HG03378 (cell line): ENCODE results near the gene TNFRSF4.
"Not testable (repeated sequence)": the region's sequence is repeated elsewhere in the genome, so short reads cannot be mapped to it uniquely, and the experiment has no call there.

Experiments
- ATAC-seq: cut with Tn5 transposase; IDR thresholded peaks from one replicate; pipeline ENCODE4 v1.9.1; 2021; ENCODE audit warnings: mild to moderate bottlenecking, moderate library complexity; ENCODE audit not compliant: unreplicated experiment

The TNFRSF4 gene

GRCh38 chr1:1183833-1184775 is 29.8 kb downstream of the TNFRSF4 start:
- ATAC-seq, result no peak

- ATAC-seq, result no peak
Measured at GRCh38 chr1:1183221-1183747, 30.7 kb downstream of the TNFRSF4 start.

- no peak for ATAC-seq
Measured at GRCh38 chr1:1182491-1183220, 31.3 kb downstream of the TNFRSF4 start.

GRCh38 chr1:1181938-1182410 is 32.0 kb downstream of the TNFRSF4 start:
- no peak for ATAC-seq

- no peak for ATAC-seq
Measured at GRCh38 chr1:1181129-1181937, 32.6 kb downstream of the TNFRSF4 start.

GRCh38 chr1:1179983-1180861 is 33.7 kb downstream of the TNFRSF4 start:
- ATAC-seq, result no peak

GRCh38 chr1:1179346-1179982 is 34.5 kb downstream of the TNFRSF4 start:
- no peak for ATAC-seq

GRCh38 chr1:1178794-1179331 is 35.1 kb downstream of the TNFRSF4 start:
- ATAC-seq, result no peak

GRCh38 chr1:1177452-1178206 is 36.3 kb downstream of the TNFRSF4 start:
- no peak for ATAC-seq

GRCh38 chr1:1176931-1177330 is 37.0 kb downstream of the TNFRSF4 start:
- ATAC-seq, result no peak

GRCh38 chr1:1176063-1176761 is 37.7 kb downstream of the TNFRSF4 start:
- not testable (repeated sequence) for ATAC-seq

GRCh38 chr1:1175221-1176062 is 38.5 kb downstream of the TNFRSF4 start:
- ATAC-seq, result no peak

GRCh38 chr1:1173793-1174415 is 40.0 kb downstream of the TNFRSF4 start, which contains the start of gene TTLL10:
Gene TTLL10 (plus strand): TSS chr1:1173880. CDS start chr1:1179216, 5,336 bp downstream.
- no peak for ATAC-seq

GRCh38 chr1:1173061-1173792 is 40.7 kb downstream of the TNFRSF4 start:
- ATAC-seq, result no peak

- ATAC-seq, result no peak
Measured at GRCh38 chr1:1171546-1172340, 42.2 kb downstream of the TNFRSF4 start.
